ENCODE data around the gene TPCN2. TPM values are rescaled to one million over a fixed set of nuclear protein-coding genes. Genes with fewer than 3 reads are reported as not detected.

TPCN2 gene
- total RNA-seq, 1 donor from 2014 or later, result 4.5 TPM

DNA sequence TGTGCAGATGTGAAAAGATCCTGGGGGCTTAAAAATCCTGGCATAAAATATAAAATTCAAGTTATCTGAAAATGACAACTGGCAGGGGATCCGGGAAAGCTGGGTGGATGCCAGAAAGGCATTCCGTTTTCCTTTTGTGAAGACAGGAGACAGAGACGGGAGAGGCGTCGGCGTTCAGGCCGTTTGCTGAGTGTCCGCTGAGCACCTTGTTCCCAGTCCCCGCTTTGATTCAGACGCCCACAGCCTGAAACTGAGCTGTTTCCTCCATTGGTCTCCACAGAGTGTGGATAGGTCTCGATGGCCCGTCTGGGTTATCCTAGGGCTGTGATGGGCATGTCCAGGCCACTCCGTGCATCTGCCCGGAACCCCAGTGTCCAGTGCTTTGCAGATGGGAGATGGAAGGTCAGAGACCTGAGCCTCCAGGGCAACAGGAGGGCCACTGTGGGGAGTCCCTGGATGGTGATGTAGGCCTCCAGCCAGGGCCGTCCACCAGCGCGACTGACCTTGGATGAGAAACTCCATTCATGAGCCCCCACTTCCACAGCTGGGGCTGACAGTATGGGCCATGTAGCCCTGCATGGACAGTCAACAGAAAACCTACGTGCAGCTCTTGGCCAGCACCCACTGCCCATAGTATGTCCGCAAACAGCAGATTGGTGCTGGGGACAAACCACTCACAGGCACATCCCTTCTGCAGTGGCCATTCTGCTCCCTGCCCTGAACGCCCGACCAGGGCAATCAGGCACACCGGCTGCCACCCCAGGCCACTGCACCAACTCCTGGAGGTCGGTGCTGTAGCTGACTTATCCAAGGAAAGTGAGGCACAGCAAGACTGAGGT, 47.3 kb upstream of the TPCN2 start:
- Histone ChIP-seq H3K4me3 (ENCODE audit: low read depth, low read length) (no peak overlapping the region), H3K27me3 (ENCODE audit: control insufficient read depth, insufficient read depth, low read length) (peaks cover 3% of the 10 kb centered on the region), H3K36me3 (ENCODE audit: control insufficient read depth, insufficient read depth, low read length) (no peaks in the 10 kb centered on the region)
- DNase-seq (ENCODE audit: low read depth), result no peak
- TF ChIP-seq, protein P1, sequence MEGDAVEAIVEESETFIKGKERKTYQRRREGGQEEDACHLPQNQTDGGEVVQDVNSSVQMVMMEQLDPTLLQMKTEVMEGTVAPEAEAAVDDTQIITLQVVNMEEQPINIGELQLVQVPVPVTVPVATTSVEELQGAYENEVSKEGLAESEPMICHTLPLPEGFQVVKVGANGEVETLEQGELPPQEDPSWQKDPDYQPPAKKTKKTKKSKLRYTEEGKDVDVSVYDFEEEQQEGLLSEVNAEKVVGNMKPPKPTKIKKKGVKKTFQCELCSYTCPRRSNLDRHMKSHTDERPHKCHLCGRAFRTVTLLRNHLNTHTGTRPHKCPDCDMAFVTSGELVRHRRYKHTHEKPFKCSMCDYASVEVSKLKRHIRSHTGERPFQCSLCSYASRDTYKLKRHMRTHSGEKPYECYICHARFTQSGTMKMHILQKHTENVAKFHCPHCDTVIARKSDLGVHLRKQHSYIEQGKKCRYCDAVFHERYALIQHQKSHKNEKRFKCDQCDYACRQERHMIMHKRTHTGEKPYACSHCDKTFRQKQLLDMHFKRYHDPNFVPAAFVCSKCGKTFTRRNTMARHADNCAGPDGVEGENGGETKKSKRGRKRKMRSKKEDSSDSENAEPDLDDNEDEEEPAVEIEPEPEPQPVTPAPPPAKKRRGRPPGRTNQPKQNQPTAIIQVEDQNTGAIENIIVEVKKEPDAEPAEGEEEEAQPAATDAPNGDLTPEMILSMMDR (IDR thresholded peaks at IDR 0.05; ENCODE audit: insufficient read depth, low read length, severe bottlenecking), result no peak
- FAIRE-seq, result peak; percentile 52

DNA sequence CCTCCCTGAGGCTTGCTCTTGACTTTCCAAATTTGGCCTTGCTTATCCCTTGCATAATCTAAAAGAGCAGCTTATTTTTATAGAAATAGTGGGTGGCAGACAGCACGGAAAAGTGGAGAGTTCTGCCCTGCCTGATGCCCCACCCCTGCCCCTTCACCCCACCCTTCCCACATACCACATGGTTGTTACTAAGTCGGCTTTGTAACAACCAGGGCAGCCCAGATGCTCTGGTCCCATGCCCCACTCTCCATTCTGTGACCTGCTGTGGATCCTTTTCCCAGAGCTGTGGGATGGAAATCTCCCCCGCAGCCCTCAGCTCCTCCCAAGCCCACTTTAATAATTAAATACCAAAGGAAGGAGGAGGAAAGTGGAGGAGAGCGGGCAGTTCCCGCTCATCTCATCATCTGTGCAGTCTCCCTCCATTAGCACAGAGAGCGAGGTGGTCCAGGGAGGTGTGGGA, 46.6 kb upstream of the TPCN2 start:
- TF ChIP-seq, protein P1 (IDR thresholded peaks at IDR 0.05; ENCODE audit: insufficient read depth, low read length, severe bottlenecking), result no peak
- Histone ChIP-seq H3K36me3 (ENCODE audit: control insufficient read depth, insufficient read depth, low read length) (no peaks in the 10 kb centered on the region), H3K27me3 (ENCODE audit: control insufficient read depth, insufficient read depth, low read length) (peaks cover 3% of the 10 kb centered on the region), H3K4me3 (ENCODE audit: low read depth, low read length) (no peak overlapping the region)
- no peak for DNase-seq (ENCODE audit: low read depth)
- no peak for FAIRE-seq

DNA sequence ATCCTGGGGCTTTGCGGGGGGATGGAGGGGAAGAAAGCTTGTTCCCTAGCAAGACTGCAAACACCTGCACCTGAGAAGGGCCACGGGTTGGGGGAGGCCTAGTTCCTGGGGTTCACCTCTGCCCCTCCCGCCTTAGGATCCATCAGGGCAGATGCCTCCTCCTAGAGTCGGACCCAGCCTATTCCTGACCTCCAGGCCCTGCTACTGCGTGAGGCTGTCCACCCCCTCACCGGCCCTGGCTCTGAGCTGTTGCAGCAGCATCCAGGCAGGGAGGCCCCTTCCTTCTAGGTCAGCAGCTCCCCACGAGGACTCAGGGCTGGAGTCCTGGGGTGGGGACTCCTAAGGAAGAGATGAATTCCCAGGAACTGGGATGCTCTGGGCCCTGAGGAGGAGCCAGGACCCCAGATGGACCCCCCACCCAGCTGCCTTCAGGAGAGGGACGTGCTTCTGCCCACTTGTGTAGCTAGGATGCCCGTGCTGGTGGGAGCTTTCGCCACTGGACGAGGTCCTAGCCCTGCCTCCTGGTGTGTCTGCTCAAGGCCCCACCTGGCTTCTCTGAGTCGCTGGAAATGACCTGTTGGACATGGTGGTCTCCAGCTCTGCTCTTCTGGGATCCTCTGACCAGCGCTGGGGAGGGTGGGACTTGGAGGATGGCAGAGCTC, 46.0 kb upstream of the TPCN2 start:
- peaks cover 3% of the 10 kb centered on the region for H3K27me3 ChIP-seq (ENCODE audit: control insufficient read depth, insufficient read depth, low read length)
- no peak overlapping the region for H3K4me3 ChIP-seq (ENCODE audit: low read depth, low read length)
- FAIRE-seq (no peak), DNase-seq (ENCODE audit: low read depth) (no peak)
- TF ChIP-seq, protein P1 (IDR thresholded peaks at IDR 0.05; ENCODE audit: insufficient read depth, low read length, severe bottlenecking), result no peak
- no peaks in the 10 kb centered on the region for H3K36me3 ChIP-seq (ENCODE audit: control insufficient read depth, insufficient read depth, low read length)

GRCh38 chr11:69003301-69003865, 45.3 kb upstream of the TPCN2 start:
- FAIRE-seq (no peak), DNase-seq (ENCODE audit: low read depth) (no peak)

GRCh38 chr11:69003866-69004367, 44.8 kb upstream of the TPCN2 start:
- Histone ChIP-seq H3K27me3 (ENCODE audit: control insufficient read depth, insufficient read depth, low read length) (peaks cover 1% of the 10 kb centered on the region), H3K36me3 (ENCODE audit: control insufficient read depth, insufficient read depth, low read length) (no peaks in the 10 kb centered on the region), H3K4me3 (ENCODE audit: low read depth, low read length) (no peak overlapping the region)
- DNase-seq (ENCODE audit: low read depth) (no peak), FAIRE-seq (no peak)
- TF ChIP-seq, protein P1 (IDR thresholded peaks at IDR 0.05; ENCODE audit: insufficient read depth, low read length, severe bottlenecking), result no peak

More at GRCh38 chr11:69003301-69003865, 45.3 kb upstream of the TPCN2 start:
- Histone ChIP-seq H3K4me3 (ENCODE audit: low read depth, low read length) (no peak overlapping the region), H3K27me3 (ENCODE audit: control insufficient read depth, insufficient read depth, low read length) (peaks cover 1% of the 10 kb centered on the region), H3K36me3 (ENCODE audit: control insufficient read depth, insufficient read depth, low read length) (no peaks in the 10 kb centered on the region)
- TF ChIP-seq, protein P1 (IDR thresholded peaks at IDR 0.05; ENCODE audit: insufficient read depth, low read length, severe bottlenecking), result no peak

Measured in bronchial epithelial cell (primary cell).